Stimulated activated naive CD8-positive, alpha-beta T cell treated with anti-CD3 and anti-CD28 coated beads, Interleukin-15, amount 100 ng/mL, for 72 hours (primary cell): ENCODE results near the gene DISC1.
"Not testable (repeated sequence)": the region's sequence is repeated elsewhere in the genome, so short reads cannot be mapped to it uniquely, and the experiment has no call there.

ENCODE experiments used
- ATAC-seq: fragments of 150-1000 bp; cut with Tn5 transposase; 2 replicates; pipeline ENCODE4 v1.10.0; 2021; ENCODE audit warnings: mild to moderate bottlenecking, moderate library complexity
- DNase-seq, 2 donors: peaks; one replicate each; pipeline ENCODE4 v3.0.0; 2021 to 2022
- H3K27ac Mint-ChIP-seq, 2 donors: one replicate each; pipeline ENCODE4 v1.8.0; 2022; ENCODE audit warnings: mild to moderate bottlenecking in 2 of 2, mixed read lengths in 2 of 2, moderate library complexity in 2 of 2
- H3K27me3 Mint-ChIP-seq: one replicate; pipeline ENCODE4 v1.8.0; 2022; ENCODE audit warnings: mixed read lengths
- H3K4me1 Mint-ChIP-seq: one replicate; pipeline ENCODE4 v1.8.0; 2022; ENCODE audit warnings: mild to moderate bottlenecking, mixed read lengths
- H3K4me3 Mint-ChIP-seq, 2 donors: one replicate each; pipeline ENCODE4 v1.8.0; 2022; ENCODE audit warnings: mild to moderate bottlenecking in 2 of 2, mixed read lengths in 2 of 2, moderate library complexity in 1 of 2
- H3K9me3 Mint-ChIP-seq, 2 donors: one replicate each; pipeline ENCODE4 v1.8.0; 2022; ENCODE audit warnings: mixed read lengths in 2 of 2

Gene DISC1

DNA sequence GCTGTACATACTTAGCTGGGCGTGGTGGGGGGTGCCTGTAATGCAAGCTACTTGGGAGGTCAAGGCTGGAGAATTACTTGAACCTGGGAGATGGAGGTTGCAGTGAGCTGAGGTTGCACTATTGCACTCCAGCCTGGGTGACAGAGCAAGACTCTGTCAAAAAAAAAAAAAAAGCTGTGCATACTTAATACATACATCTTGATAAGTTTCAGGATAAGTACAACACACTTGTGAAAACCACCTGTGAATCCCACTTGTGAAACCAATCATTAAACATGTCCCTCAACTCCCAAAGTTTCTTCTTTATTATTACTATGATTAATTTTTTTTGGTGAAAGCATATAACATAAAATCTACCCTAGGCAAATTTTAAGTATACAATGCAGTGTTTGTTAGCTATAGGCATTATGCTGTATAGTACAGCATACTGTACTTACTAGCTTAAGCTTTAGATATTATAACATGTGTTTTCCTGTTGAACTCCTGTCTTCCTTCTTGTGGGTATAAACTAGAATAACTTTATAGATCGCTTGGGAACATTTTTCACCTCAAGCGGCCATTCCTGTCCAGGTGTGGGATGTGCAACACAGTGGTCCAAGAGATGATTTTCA is 41.4 kb downstream of the DISC1 start:
- ATAC-seq: no peak
- Mint-ChIP-seq H3K9me3 (peaks cover 19 to 37% of the 10 kb centered on the region in 2 donors), H3K27ac (no peak overlapping the region)

DNA sequence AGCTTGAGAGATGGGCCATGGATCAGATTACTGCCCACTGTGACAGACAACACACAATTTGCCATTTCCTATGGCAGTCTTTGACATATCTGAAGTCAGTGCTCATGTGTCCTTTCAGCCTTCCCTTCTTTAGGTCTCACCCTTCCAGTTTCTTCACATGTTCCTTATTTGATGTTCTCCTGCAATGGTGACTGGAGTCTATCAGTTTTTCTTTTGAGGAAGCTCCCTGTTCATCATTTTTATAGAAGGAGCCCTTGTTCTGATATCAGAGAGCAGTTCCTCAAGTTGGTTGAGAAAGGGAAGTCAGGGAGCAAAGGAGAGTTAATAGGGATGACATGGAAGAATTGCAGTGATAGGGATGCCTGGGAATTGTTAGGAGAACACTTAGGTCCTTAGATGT is 42.2 kb downstream of the DISC1 start:
- ATAC-seq (no peak), DNase-seq (no peak)
- H3K27me3 Mint-ChIP-seq: no peaks in the 10 kb centered on the region
- peaks cover 18 to 29% of the 10 kb centered on the region in 2 donors for H3K9me3 Mint-ChIP-seq
- H3K4me1 Mint-ChIP-seq: peaks cover 15% of the 10 kb centered on the region
- H3K27ac Mint-ChIP-seq: no peak overlapping the region
- H3K4me3 Mint-ChIP-seq: no peak overlapping the region

More for the DNA sequence above, 41.4 kb downstream of the DISC1 start:
- Mint-ChIP-seq H3K4me3 (no peak overlapping the region), H3K27me3 (no peaks in the 10 kb centered on the region), H3K4me1 (peaks cover 17% of the 10 kb centered on the region)
- no peak for DNase-seq

DNA sequence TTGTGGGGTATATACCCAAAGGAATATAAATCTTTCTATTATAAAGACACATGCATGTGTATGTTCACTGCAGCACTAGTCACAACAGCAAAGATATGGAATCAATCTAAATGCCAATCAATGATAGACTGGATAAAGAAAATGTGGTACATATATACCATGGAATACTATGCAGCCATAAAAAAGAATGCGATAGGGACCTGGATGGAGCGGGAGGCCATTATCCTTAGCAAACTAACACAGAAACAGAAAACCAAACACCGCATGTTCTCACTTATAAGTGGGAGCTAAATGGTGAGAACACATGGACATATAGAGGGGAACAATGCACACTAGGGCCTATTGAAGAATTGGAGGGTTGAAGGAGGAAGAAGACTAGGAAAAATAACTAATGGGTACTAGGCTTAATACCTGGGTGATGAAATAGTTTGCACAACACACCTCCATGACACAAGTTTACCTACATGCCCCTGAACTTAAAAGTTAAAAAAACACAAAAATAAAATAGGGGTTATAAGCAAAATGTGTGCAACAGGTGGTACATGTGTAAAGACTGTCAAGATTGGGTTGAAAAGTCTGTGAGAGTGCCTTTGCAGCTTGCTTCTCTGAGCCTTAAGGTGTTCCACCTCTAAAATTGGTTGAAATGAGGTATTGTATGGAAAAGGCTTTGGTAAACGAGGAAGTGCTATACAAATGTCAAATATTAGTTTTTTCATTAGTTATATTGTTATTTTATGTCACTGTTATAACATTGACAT is 43.5 kb downstream of the DISC1 start:
- peaks cover 13 to 28% of the 10 kb centered on the region in 2 donors for H3K9me3 Mint-ChIP-seq
- not testable (repeated sequence) for H3K4me3 Mint-ChIP-seq, H3K27me3 Mint-ChIP-seq, ATAC-seq, DNase-seq, H3K27ac Mint-ChIP-seq
- H3K4me1 Mint-ChIP-seq: peaks cover 25% of the 10 kb centered on the region

DNA sequence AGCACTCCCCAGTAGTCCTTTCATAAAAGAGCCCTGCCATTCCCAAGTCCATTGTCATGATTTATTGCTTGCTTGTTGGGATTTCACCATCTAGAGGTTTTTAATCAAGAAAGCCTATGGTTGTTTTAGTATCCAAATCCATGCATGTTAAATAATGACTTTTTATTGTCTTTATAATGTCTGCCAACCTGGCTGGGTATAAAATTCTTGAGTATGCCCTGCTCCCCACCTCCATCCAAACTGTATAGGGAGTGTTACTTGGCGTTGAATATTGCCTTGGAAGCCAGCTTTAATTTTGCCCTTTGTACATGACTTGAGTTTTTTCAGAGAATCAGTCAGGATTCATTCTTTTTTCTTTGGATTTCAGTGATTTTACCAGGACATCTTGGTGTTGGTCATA is 44.2 kb downstream of the DISC1 start:
- peaks cover 13 to 28% of the 10 kb centered on the region in 2 donors for H3K9me3 Mint-ChIP-seq
- H3K27me3 Mint-ChIP-seq: no peaks in the 10 kb centered on the region
- H3K4me1 Mint-ChIP-seq: peaks cover 32% of the 10 kb centered on the region
- H3K27ac Mint-ChIP-seq: no peak overlapping the region
- no peak for DNase-seq
- no peak for ATAC-seq
- no peak overlapping the region for H3K4me3 Mint-ChIP-seq

DNA sequence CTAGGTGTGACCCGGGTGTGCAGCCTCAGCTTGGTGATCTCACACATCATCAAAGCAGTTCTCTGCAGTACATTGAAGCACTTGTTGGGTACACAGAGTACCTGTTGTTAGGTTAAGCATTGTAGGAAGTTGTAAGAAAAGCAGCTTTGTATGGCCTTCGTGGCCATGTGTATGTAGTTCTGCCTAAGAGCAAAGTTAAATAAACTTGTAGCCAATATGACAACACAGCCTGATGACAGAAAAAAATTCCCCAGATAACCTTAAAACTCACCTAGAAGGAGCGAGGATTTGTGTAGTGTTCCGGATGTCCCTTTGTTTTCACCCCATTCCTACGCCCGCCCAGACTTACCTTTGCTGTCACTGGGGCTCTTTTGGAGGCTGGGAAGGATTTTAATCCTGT is 48.0 kb downstream of the DISC1 start:
- DNase-seq (no peak), ATAC-seq (no peak)
- Mint-ChIP-seq H3K27me3 (no peaks in the 10 kb centered on the region), H3K4me3 (no peak overlapping the region), H3K27ac (no peak overlapping the region), H3K9me3 (peaks cover 13 to 18% of the 10 kb centered on the region in 2 donors), H3K4me1 (peaks cover 37% of the 10 kb centered on the region)

DNA sequence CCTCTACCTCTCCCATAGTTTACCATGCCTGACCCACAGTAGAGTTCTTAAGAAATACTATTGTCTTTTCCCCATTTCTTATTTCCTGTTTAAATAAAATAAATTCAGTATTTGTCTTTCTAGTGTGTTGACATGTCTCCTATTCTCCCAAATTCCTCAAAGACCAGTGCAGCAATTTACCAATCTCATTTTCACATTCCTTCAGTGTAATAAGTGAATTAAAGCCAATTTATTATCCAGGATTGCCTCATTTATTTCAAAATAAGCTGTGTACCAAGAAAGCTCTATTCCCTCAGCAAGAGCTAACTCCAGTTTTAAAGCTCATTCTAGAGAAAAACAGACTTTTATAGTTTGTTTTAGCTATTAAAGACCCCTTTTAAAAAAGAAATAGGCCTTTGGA is 49.9 kb downstream of the DISC1 start:
- H3K4me3 Mint-ChIP-seq: no peak overlapping the region
- peaks cover 0 to under 1% of the 10 kb centered on the region in 2 donors for H3K9me3 Mint-ChIP-seq
- peak overlapping the region in 1 of 2 donors; percentile 43 for H3K27ac Mint-ChIP-seq
- DNase-seq: no peak
- H3K27me3 Mint-ChIP-seq: no peaks in the 10 kb centered on the region
- ATAC-seq: no peak
- peaks cover 37% of the 10 kb centered on the region for H3K4me1 Mint-ChIP-seq

DNA sequence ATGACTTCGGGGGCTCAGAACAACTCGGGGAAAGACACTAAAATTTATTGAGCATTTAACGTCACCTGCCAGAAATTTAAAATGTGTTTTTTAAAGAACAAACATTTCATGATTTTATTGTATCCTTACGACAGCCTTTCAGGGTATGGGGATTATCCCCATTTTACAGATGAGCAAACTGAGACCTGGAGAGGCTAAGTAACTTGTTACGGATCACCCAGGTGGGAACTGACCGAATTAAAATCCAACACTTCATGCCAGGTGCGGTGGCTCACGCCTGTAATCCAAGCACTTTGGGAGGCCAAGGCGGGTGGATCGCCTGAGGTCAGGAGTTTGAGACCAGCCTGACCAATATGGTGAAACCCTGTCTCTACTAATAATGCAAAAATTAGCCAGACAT is 50.9 kb downstream of the DISC1 start:
- DNase-seq: no peak
- no peaks in the 10 kb centered on the region for H3K27me3 Mint-ChIP-seq
- H3K9me3 Mint-ChIP-seq: no peaks in the 10 kb centered on the region
- H3K4me3 Mint-ChIP-seq: no peak overlapping the region
- H3K4me1 Mint-ChIP-seq: peaks cover 33% of the 10 kb centered on the region
- no peak overlapping the region for H3K27ac Mint-ChIP-seq
- ATAC-seq: no peak

DNA sequence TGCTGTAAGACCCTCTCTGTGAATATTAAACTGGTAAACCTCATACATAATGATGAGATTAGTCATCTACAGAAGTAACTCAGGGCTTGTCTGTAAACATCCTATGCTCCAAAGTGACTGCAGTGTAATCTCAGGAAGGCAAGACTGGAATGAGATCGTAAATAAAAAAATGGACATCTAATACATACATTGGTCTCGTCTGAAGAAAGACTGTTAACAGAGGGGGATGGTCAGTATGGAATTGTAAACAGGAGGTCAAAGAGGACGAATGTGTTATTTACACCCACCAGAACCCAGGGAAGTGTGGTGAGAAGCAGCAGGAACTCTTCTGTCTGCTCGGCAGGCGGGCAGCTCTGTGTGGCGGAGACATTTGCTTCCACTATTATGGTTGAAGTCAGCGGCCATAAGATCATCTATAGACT is 51.4 kb downstream of the DISC1 start:
- Mint-ChIP-seq H3K27ac (no peak overlapping the region), H3K4me1 (peaks cover 27% of the 10 kb centered on the region), H3K4me3 (no peak overlapping the region), H3K9me3 (no peaks in the 10 kb centered on the region), H3K27me3 (no peaks in the 10 kb centered on the region)
- DNase-seq (no peak), ATAC-seq (no peak)

DNA sequence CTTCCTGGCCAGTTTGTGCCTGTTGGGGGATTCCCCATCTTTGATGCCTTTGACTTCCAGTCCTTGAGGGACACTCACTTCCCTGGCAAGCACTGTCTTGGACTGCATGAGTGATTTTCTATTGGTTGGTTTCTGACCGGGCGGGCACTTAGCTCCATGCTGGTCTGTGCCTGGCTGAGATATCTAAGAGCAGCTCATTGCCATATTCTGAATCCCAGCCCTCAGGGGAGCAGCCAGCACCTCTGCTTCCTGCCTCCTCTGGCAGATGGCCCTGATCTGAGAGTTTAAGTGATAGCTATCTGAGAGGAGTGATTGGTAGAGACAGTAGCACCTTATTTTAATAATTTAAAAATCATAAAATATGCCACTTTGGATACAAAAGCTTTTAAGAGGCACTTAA is 52.5 kb downstream of the DISC1 start:
- no peak overlapping the region for H3K4me3 Mint-ChIP-seq
- peaks cover 27% of the 10 kb centered on the region for H3K4me1 Mint-ChIP-seq
- H3K27ac Mint-ChIP-seq: no peak overlapping the region
- no peaks in the 10 kb centered on the region for H3K27me3 Mint-ChIP-seq
- peaks cover 0 to 3% of the 10 kb centered on the region in 2 donors for H3K9me3 Mint-ChIP-seq
- no peak for DNase-seq
- no peak for ATAC-seq

DNA sequence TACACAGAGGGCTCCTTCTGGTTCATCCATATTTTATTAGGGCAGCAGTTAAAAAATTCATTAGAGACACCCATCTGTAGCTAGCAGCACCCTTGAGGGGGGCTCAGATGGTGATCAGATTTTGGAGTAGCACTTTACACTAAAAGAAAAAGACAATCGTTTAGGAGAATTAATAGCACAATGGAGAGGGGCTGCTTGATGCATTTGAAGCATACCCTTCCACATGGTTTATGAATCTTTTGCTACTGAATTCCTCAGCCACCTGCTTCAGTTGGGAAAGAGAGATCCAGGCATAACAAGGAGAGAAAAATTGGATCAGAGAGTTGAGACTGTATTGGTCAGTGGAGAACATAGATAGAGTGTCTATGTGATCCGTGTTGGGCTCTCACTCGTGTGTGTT is 54.4 kb downstream of the DISC1 start:
- H3K27me3 Mint-ChIP-seq: no peaks in the 10 kb centered on the region
- ATAC-seq (no peak), DNase-seq (no peak)
- no peak overlapping the region for H3K27ac Mint-ChIP-seq
- H3K9me3 Mint-ChIP-seq: peaks cover 0 to 3% of the 10 kb centered on the region in 2 donors
- H3K4me1 Mint-ChIP-seq: peaks cover 8% of the 10 kb centered on the region
- H3K4me3 Mint-ChIP-seq: no peak overlapping the region

DNA sequence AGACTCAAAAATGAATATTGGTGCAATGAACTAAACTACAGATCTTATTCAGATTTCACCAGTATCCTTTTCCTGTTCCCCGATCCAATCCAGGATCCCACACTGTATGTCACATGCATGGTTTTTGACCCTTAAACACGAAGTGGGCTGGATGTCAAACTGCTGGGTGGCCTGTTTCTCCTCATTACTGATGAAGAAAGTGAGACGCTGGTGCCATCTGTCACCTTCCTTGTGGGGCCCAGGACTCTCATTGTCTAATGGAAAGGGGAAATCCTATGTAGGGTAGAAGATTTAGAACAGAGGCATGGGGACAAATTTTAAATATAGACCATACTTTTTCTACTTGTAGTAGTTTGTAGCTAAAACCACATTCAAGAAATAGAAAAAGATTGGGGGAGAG is 56.2 kb downstream of the DISC1 start:
- peaks cover 5% of the 10 kb centered on the region for H3K4me1 Mint-ChIP-seq
- ATAC-seq: no peak
- no peak overlapping the region for H3K4me3 Mint-ChIP-seq
- peaks cover 12 to 14% of the 10 kb centered on the region in 2 donors for H3K9me3 Mint-ChIP-seq
- no peaks in the 10 kb centered on the region for H3K27me3 Mint-ChIP-seq
- no peak for DNase-seq
- H3K27ac Mint-ChIP-seq: no peak overlapping the region

DNA sequence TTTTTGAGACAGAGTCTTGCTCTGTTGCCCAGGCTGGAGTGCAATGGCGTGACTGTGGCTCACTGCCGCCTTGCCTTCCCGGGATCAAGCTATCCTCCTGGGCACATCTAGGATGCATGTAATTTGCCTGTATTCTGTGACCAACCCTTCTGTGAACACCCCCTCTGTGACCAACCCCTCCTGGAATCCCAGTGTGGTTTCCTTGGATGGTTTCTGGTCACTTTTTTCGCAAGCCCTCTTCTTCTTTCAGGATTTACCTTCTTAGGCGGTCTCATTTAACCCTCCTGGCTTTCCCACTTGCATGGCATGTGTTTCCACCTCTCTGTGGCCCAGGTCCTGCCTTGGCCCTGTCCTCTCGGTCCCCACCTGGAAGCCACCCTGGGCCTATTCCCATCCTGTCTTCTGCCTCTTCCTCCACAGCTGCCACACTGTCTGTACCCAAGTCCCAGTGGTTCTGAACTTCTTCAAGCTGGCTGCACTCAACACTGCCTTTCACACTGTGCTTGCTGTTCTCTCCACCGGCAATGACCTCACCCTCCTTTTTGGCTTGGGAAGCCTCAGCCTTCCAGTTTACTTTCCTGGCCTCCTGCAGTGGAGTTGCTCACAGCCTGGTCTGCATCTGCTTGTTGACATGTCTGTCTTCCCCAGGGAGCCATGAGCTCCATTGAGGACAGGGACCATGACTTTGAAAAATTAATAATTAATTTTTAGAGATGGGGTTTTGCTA is 57.0 kb downstream of the DISC1 start:
- Mint-ChIP-seq H3K27ac (no peak overlapping the region), H3K4me1 (peaks cover 5% of the 10 kb centered on the region), H3K4me3 (no peak overlapping the region), H3K27me3 (no peaks in the 10 kb centered on the region), H3K9me3 (peaks cover 12 to 19% of the 10 kb centered on the region in 2 donors)
- ATAC-seq: no peak
- no peak for DNase-seq

DNA sequence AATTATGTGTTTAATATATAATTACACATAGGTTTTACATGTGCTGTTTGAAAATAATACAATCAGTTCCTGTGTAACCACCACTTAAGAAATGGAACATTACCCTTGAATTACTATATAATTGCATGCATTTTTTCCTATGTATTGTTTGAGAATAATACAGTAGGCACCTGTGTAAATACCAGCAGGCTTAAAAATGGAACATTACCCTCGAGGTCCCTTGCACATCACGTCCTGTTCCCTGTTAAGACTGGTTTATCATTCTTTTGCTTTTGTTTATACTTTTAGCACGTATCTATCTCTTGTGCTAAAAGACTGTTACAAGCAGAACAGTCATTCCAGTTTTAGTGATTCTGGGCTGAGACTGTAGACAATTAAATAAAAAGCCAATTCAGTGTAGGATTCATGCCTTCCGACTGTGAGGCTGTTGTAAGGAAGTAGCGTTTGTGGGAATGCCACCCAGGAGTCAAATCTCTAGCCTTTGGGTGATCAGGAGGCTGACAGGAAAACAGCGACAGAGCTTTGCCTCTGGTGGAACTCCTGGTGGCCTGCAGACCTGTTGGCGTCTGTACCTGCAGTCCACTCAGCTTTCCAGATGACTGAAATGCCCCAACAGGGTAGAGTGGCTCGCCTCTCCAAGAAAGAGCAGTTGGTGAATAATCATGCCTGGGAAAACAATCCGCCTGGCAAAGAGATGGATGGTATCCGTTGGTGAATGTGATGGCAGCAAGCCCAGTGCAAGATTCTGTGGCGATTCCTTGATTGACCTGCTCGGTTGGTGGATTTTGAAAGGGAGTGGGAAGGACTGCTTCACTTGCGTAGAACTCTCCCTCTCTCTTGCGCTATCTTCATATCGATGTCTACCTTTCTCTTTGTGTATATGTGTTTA is 58.0 kb downstream of the DISC1 start:
- H3K27me3 Mint-ChIP-seq: no peaks in the 10 kb centered on the region

DNA sequence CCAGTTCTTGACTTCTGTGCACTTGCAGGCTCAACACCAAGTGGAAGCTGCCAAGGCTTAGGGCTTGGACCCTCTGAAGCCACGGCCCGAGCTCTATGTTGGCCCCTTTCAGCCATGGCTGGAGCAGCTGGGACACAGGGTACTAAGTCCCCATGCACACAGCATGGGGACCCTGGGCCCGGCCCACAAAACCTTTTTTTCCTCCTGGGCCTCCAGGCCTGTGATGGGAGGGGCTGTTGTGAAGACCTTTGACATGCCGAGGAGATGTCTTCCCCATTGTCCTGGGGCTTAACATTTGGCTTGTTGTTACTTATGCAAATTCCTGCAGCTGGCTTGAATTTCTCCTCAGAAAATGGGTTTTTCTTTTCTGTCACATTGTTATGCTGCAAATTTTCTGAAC is 59.8 kb downstream of the DISC1 start:
- peaks cover 18% of the 10 kb centered on the region for H3K4me1 Mint-ChIP-seq
- peaks cover 12 to 19% of the 10 kb centered on the region in 2 donors for H3K9me3 Mint-ChIP-seq
- H3K27ac Mint-ChIP-seq: no peak overlapping the region
- H3K4me3 Mint-ChIP-seq: no peak overlapping the region
- DNase-seq (no peak), ATAC-seq (no peak)
- H3K27me3 Mint-ChIP-seq: no peaks in the 10 kb centered on the region

More for the DNA sequence above, 58.0 kb downstream of the DISC1 start:
- ATAC-seq (no peak), DNase-seq (no peak)
- Mint-ChIP-seq H3K9me3 (peaks cover 12 to 19% of the 10 kb centered on the region in 2 donors), H3K27ac (no peak overlapping the region), H3K4me3 (no peak overlapping the region), H3K4me1 (peaks cover 7% of the 10 kb centered on the region)

DNA sequence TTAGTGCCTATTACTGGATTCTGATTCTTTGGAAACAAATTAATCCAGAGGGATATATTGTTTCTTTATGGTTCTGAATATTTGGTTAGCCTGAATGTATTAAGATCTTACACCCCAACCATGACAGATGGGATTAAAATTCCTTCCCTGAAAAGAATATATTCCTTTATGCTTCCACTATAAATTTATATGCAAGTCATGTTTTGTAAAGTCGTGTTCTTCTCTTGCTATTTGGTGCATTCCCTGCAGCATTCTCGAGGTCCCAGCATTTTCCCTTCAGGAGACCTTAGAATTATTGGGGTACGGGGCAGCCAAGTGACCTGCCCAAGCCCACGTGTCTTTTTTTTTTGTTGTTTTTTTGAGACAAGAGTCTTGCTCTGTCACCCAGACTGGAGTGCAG is 62.4 kb downstream of the DISC1 start:
- Mint-ChIP-seq H3K9me3 (peaks cover 8 to 19% of the 10 kb centered on the region in 2 donors), H3K4me3 (no peak overlapping the region), H3K27ac (no peak overlapping the region), H3K27me3 (no peaks in the 10 kb centered on the region), H3K4me1 (peaks cover 13% of the 10 kb centered on the region)
- no peak for DNase-seq
- no peak for ATAC-seq
